Measurements from ENCODE around the gene CSGALNACT2.

CSGALNACT2 gene

DNA sequence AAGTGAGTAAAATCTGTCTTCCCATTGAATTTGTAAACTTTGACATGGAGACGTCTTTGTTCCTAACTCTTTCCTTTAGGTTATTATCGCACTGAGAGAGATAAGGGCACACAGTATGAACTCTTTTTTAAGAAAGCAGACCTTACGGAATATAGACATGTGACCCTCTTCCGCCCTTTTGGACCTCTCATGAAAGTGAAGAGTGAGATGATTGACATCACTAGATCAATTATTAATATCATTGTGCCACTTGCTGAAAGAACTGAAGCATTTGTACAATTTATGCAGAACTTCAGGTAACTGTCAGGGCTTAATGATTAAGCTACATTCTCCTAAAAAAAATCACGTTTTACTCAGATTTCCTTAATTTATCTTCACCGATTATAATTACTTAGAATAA is 20.4 kb downstream of the CSGALNACT2 start:
- Histone ChIP-seq H3K4me1 (no peaks in the 10 kb centered on the region), H3K9me3 (no peaks in the 10 kb centered on the region), H3K27me3 (ENCODE audit: low read depth) (no peaks in the 10 kb centered on the region), H3K36me3 (replicated peaks) (no peaks in the 10 kb centered on the region), H3K4me3 (no peak overlapping the region)
- no peak for DNase-seq (ENCODE audit: low spot score in 2 of 2)
- in situ Hi-C loops (cut with MboI; ENCODE audit: low sequenced_read_pairs), result no loop called here

- Histone ChIP-seq H3K27me3 (ENCODE audit: low read depth) (no peaks in the 10 kb centered on the region), H3K4me3 (no peak overlapping the region), H3K9me3 (no peaks in the 10 kb centered on the region), H3K4me1 (no peaks in the 10 kb centered on the region), H3K36me3 (replicated peaks) (no peaks in the 10 kb centered on the region)
- in situ Hi-C loops (cut with MboI; ENCODE audit: low sequenced_read_pairs), result no loop called here
- DNase-seq (ENCODE audit: low spot score in 2 of 2), result no peak
These were observed 22.0 kb downstream of the CSGALNACT2 start for GRCh38 chr10:43160046-43160920.

- Histone ChIP-seq H3K9me3 (no peaks in the 10 kb centered on the region), H3K36me3 (replicated peaks) (no peaks in the 10 kb centered on the region), H3K27me3 (ENCODE audit: low read depth) (no peaks in the 10 kb centered on the region), H3K4me1 (no peaks in the 10 kb centered on the region), H3K4me3 (no peak overlapping the region)
- DNase-seq (ENCODE audit: low spot score in 2 of 2), result no peak
- in situ Hi-C loops (cut with MboI; ENCODE audit: low sequenced_read_pairs), result no loop called here
These were observed 22.6 kb downstream of the CSGALNACT2 start for GRCh38 chr10:43160921-43161255.

DNA sequence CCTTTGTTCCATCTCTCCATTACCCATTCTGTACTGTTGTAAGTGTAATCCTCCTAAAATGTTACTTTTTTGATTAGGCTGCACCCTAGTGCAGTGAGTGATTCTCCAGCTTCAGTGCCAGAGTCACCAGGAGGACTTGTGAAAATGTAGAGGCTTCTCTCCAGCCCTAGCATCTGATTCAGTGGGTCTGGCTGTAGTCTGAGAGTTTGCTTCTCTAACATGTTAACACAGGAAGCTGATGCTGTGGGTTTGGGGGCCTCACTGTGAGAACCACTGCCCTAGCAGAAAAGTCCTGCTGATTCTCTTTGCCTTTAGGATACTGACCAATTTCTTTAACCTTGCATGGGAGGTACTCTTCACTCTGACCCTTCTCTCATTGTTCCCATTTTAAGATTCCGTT is 24.4 kb downstream of the CSGALNACT2 start:
- in situ Hi-C loops (cut with MboI; ENCODE audit: low sequenced_read_pairs), result no loop called here
- Histone ChIP-seq H3K4me1 (no peaks in the 10 kb centered on the region), H3K36me3 (replicated peaks) (no peaks in the 10 kb centered on the region)

GRCh38 chr10:43166207-43166879 is 28.1 kb downstream of the CSGALNACT2 start:
- no peaks in the 10 kb centered on the region for H3K27me3 ChIP-seq (ENCODE audit: low read depth)
- no peaks in the 10 kb centered on the region for H3K9me3 ChIP-seq
- no peak for DNase-seq (ENCODE audit: low spot score in 2 of 2)
- no peaks in the 10 kb centered on the region for H3K36me3 ChIP-seq (replicated peaks)
- no peaks in the 10 kb centered on the region for H3K4me1 ChIP-seq
- no peak overlapping the region for H3K4me3 ChIP-seq
- in situ Hi-C loops (cut with MboI; ENCODE audit: low sequenced_read_pairs), result no loop called here

More for the DNA sequence above, 24.4 kb downstream of the CSGALNACT2 start:
- Histone ChIP-seq H3K9me3 (no peaks in the 10 kb centered on the region), H3K4me3 (no peak overlapping the region), H3K27me3 (ENCODE audit: low read depth) (no peaks in the 10 kb centered on the region)
- no peak for DNase-seq (ENCODE audit: low spot score in 2 of 2)

DNA sequence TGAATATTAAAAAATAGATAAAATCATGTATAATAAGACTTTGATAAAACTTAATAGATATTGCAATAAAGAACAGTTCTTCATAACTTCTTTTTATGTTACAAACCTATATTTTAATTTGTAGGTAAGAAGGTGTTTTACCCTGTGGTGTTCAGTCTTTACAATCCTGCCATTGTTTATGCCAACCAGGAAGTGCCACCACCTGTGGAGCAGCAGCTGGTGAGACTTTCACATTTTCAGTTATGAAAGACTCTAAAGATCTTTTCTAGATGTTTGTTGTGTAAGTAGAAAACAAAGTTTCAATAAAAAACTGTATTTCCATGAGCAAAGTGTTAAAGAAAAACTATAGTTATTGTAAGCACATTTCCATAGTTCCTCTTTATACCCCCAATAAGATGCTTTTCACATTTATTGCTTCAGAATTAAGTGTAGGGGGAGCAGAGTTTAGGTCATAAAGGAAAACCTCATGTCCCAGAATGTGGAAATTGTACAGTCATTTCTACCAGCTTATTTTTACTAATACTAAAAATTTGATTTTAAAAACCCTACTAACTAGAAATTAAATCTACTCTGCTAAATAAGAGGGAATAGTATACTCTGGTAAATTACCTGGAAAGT is 28.7 kb downstream of the CSGALNACT2 start:
- no peak overlapping the region for H3K4me3 ChIP-seq
- H3K4me1 ChIP-seq, result no peaks in the 10 kb centered on the region
- H3K9me3 ChIP-seq, result no peaks in the 10 kb centered on the region
- H3K27me3 ChIP-seq (ENCODE audit: low read depth), result no peaks in the 10 kb centered on the region
- H3K36me3 ChIP-seq (replicated peaks), result no peaks in the 10 kb centered on the region
- in situ Hi-C loops (cut with MboI; ENCODE audit: low sequenced_read_pairs), result no loop called here
- DNase-seq (ENCODE audit: low spot score in 2 of 2), result no peak

DNA sequence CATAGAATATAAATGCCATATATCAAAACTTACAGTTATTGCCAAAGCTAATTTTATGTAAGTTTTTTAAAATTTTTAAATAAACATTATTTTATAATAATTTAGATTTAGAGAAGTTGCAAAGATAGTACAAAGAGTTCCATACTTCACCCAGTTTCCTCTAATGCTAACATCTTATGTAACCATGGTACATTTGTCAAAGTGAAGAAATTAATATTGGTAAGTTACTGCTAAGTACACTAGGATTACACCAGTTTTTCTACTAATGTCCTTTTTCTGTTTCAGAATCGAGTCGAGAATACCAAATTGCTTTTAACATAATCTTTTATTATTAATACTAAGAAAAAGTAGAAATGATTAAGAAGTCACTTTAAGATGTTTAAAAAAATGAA is 29.2 kb downstream of the CSGALNACT2 start:
- Histone ChIP-seq H3K4me3 (no peak overlapping the region), H3K4me1 (no peaks in the 10 kb centered on the region), H3K27me3 (ENCODE audit: low read depth) (no peaks in the 10 kb centered on the region), H3K9me3 (no peaks in the 10 kb centered on the region), H3K36me3 (replicated peaks) (no peaks in the 10 kb centered on the region)
- in situ Hi-C loops (cut with MboI; ENCODE audit: low sequenced_read_pairs), result no loop called here
- no peak for DNase-seq (ENCODE audit: low spot score in 2 of 2)

- Histone ChIP-seq H3K4me1 (no peaks in the 10 kb centered on the region), H3K9me3 (no peaks in the 10 kb centered on the region), H3K36me3 (replicated peaks) (no peaks in the 10 kb centered on the region), H3K27me3 (ENCODE audit: low read depth) (no peaks in the 10 kb centered on the region), H3K4me3 (no peak overlapping the region)
- in situ Hi-C loops (cut with MboI; ENCODE audit: low sequenced_read_pairs), result no loop called here
- no peak for DNase-seq (ENCODE audit: low spot score in 2 of 2)
These were observed 32.2 kb downstream of the CSGALNACT2 start for GRCh38 chr10:43170491-43170890.

GRCh38 chr10:43172645-43173044 is 34.4 kb downstream of the CSGALNACT2 start:
- Histone ChIP-seq H3K4me3 (no peak overlapping the region), H3K36me3 (replicated peaks) (0 out of 2 replicates have a peak, but pooled peaks cover 4% of the 10 kb centered on the region), H3K4me1 (no peaks in the 10 kb centered on the region), H3K9me3 (no peaks in the 10 kb centered on the region), H3K27me3 (ENCODE audit: low read depth) (no peaks in the 10 kb centered on the region)
- in situ Hi-C loops (cut with MboI; ENCODE audit: low sequenced_read_pairs), result no loop called here
- DNase-seq (ENCODE audit: low spot score in 2 of 2), result no peak

DNA sequence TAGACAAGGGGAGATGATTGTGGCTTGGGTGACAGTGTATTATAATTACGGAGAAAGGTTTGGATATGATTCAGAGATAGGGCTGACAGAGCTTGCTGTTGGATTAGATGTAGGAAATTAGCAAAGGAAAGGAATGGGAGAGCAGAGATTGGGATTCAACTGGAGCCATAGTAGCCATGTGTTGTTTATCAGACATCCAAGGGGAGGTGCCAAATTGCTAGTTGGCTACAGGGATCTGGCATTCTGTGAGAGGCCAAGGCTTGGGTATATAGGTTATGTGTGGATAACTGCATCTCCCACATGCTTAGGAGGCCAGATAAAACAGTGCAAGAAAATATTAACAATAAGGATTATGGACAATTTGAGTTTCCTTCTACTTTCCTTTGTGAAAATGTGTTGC is 34.9 kb downstream of the CSGALNACT2 start:
- no peak overlapping the region for H3K4me3 ChIP-seq
- no peaks in the 10 kb centered on the region for H3K27me3 ChIP-seq (ENCODE audit: low read depth)
- H3K4me1 ChIP-seq, result no peaks in the 10 kb centered on the region
- in situ Hi-C loops (cut with MboI; ENCODE audit: low sequenced_read_pairs), result no loop called here
- H3K9me3 ChIP-seq, result no peaks in the 10 kb centered on the region
- H3K36me3 ChIP-seq (replicated peaks), result 0 out of 2 replicates have a peak, but pooled peaks cover 6% of the 10 kb centered on the region
- DNase-seq (ENCODE audit: low spot score in 2 of 2), result no peak

DNA sequence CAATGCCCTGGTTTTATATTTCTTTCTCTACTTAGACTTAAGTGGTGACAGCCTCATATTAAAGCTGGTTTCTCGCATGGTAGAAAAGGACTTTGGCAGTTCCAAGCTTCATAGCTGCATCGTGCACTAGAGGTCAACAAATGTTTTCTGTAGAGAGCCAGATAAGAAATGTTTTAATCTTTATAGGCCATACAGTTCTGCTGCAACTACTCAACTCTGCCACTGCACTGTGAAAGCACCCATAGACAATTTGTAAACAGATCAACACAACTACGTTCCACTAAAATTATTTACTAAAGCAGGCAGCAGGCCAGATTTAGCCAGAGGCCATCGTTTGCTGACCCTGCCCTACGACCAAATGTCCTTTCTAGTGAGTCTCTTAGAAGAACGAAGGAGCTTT is 36.7 kb downstream of the CSGALNACT2 start:
- DNase-seq (ENCODE audit: low spot score in 2 of 2), result no peak
- H3K4me1 ChIP-seq, result no peaks in the 10 kb centered on the region
- H3K9me3 ChIP-seq, result no peaks in the 10 kb centered on the region
- H3K27me3 ChIP-seq (ENCODE audit: low read depth), result no peaks in the 10 kb centered on the region
- no peak overlapping the region for H3K4me3 ChIP-seq
- 0 out of 2 replicates have a peak, but pooled peaks cover 7% of the 10 kb centered on the region for H3K36me3 ChIP-seq (replicated peaks)
- in situ Hi-C loops (cut with MboI; ENCODE audit: low sequenced_read_pairs), result no loop called here

- Histone ChIP-seq H3K9me3 (no peaks in the 10 kb centered on the region), H3K4me1 (no peaks in the 10 kb centered on the region), H3K4me3 (no peak overlapping the region), H3K27me3 (ENCODE audit: low read depth) (no peaks in the 10 kb centered on the region), H3K36me3 (replicated peaks) (0 out of 2 replicates have a peak, but pooled peaks cover 7% of the 10 kb centered on the region)
- DNase-seq (ENCODE audit: low spot score in 2 of 2), result no peak
- in situ Hi-C loops (cut with MboI; ENCODE audit: low sequenced_read_pairs), result no loop called here
These were observed 38.0 kb downstream of the CSGALNACT2 start for GRCh38 chr10:43176271-43176670.

DNA sequence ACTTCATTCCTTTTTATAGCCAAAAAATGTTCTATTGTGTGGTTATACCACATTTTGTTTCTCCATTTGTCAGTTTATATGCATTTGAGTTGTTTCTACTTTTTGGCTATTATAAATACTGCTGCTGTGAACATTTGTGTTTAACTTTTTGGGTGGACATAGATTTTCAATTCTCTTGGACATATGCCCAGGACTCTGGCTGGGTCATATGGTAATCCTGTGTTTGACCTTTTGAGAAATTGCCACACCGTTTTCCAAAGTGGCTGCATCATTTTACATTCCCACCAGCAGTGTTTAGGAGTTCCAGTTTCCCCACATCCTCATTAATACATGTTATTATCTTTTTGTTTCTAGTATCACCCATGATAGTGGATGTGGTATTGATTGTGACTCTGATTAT is 39.4 kb downstream of the CSGALNACT2 start:
- Histone ChIP-seq H3K36me3 (replicated peaks) (0 out of 2 replicates have a peak, but pooled peaks cover 7% of the 10 kb centered on the region), H3K4me1 (no peaks in the 10 kb centered on the region), H3K4me3 (no peak overlapping the region), H3K9me3 (no peaks in the 10 kb centered on the region), H3K27me3 (ENCODE audit: low read depth) (no peaks in the 10 kb centered on the region)
- in situ Hi-C loops (cut with MboI; ENCODE audit: low sequenced_read_pairs), result no loop called here
- no peak for DNase-seq (ENCODE audit: low spot score in 2 of 2)

DNA sequence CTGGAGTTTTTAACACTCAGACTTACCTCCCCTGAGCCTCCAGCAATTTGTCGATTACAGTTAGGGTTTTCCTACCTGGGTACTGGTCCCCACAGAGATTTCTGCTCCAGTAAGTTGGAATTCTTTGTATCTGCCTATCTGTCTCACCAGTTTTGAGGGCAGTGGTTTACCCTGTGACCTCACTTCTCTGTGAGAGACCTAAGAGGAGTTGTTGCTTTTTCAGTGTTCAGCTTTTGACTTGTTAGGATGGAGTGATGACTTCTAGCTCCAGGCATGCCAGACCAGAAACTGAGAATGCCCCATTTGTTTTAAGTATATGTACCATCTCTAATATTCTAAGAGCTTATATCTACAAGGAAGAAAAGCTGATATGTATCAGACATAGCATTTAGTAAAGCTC is 42.9 kb downstream of the CSGALNACT2 start:
- DNase-seq (ENCODE audit: low spot score in 2 of 2), result no peak
- H3K36me3 ChIP-seq (replicated peaks), result 0 out of 2 replicates have a peak, but pooled peaks cover 7% of the 10 kb centered on the region

More for the DNA sequence above, 42.9 kb downstream of the CSGALNACT2 start:
- Histone ChIP-seq H3K4me3 (no peak overlapping the region), H3K4me1 (no peaks in the 10 kb centered on the region), H3K9me3 (no peaks in the 10 kb centered on the region), H3K27me3 (ENCODE audit: low read depth) (no peaks in the 10 kb centered on the region)
- in situ Hi-C loops (cut with MboI; ENCODE audit: low sequenced_read_pairs), result no loop called here

Data from HAP-1 (cell line).